Measurements from ENCODE around the gene CSMD2. TPM values are rescaled to one million over a fixed set of nuclear protein-coding genes. Genes with fewer than 3 reads are reported as not detected.

CSMD2 gene
- polyA plus RNA-seq, 1 of the 3 experiments (the other 2 are of a cell fraction): not detected

- H2AFZ ChIP-seq (ENCODE audit: low read depth): no peak overlapping the region
- H3K4me3 ChIP-seq (ENCODE audit: low read depth in 2 of 2, low read length in 1 of 2): no peak overlapping the region
- 30% methylated on average over 7 of the region's 7 CpGs for WGBS (ENCODE audit: low lambda C conversion rate)
- no peaks in the 10 kb centered on the region for H3K27me3 ChIP-seq (ENCODE audit: insufficient read depth)
- no peaks in the 10 kb centered on the region for H4K20me1 ChIP-seq (ENCODE audit: insufficient read depth)
- POLR2A ChIA-PET: no interaction called here
- H3K9me2 ChIP-seq: no peaks in the 10 kb centered on the region
- no peak overlapping the region for H3K27ac ChIP-seq (ENCODE audit: low read depth in 2 of 2, low read length in 1 of 2)
- no peak overlapping the region for H3K9ac ChIP-seq
- H3F3A ChIP-seq (replicated peaks; ENCODE audit: insufficient read depth): no peaks in the 10 kb centered on the region
- no peak overlapping the region for H3K4me2 ChIP-seq
- DNase-seq: no peak
- H3K36me3 ChIP-seq (replicated peaks in 1 of 2; ENCODE audit: control insufficient read depth in 1 of 2, insufficient read depth in 2 of 2, low read length in 1 of 2): no peaks in the 10 kb centered on the region
- no peaks in the 10 kb centered on the region for H3K9me3 ChIP-seq
- H3K4me1 ChIP-seq (ENCODE audit: control insufficient read depth in 1 of 2, insufficient read depth in 2 of 2, low read depth in 1 of 2, low read length in 1 of 2): no peaks in the 10 kb centered on the region
- CTCF ChIA-PET: interaction anchor here (0.7 kb wide), 1 partner anchor 77 kb away, joined by 3 read pairs; no protein-coding TSS in a partner anchor
- no peaks in the 10 kb centered on the region for H3K79me2 ChIP-seq (ENCODE audit: insufficient read depth)
- TF ChIP-seq, protein P1, sequence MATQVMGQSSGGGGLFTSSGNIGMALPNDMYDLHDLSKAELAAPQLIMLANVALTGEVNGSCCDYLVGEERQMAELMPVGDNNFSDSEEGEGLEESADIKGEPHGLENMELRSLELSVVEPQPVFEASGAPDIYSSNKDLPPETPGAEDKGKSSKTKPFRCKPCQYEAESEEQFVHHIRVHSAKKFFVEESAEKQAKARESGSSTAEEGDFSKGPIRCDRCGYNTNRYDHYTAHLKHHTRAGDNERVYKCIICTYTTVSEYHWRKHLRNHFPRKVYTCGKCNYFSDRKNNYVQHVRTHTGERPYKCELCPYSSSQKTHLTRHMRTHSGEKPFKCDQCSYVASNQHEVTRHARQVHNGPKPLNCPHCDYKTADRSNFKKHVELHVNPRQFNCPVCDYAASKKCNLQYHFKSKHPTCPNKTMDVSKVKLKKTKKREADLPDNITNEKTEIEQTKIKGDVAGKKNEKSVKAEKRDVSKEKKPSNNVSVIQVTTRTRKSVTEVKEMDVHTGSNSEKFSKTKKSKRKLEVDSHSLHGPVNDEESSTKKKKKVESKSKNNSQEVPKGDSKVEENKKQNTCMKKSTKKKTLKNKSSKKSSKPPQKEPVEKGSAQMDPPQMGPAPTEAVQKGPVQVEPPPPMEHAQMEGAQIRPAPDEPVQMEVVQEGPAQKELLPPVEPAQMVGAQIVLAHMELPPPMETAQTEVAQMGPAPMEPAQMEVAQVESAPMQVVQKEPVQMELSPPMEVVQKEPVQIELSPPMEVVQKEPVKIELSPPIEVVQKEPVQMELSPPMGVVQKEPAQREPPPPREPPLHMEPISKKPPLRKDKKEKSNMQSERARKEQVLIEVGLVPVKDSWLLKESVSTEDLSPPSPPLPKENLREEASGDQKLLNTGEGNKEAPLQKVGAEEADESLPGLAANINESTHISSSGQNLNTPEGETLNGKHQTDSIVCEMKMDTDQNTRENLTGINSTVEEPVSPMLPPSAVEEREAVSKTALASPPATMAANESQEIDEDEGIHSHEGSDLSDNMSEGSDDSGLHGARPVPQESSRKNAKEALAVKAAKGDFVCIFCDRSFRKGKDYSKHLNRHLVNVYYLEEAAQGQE (IDR thresholded peaks at IDR 0.05; ENCODE audit: low read depth, low read length): no peak
- TF ChIP-seq YY1 (IDR thresholded peaks at IDR 0.05; ENCODE audit: low read depth) (no peak), ZBTB33 (IDR thresholded peaks at IDR 0.05; ENCODE audit: borderline replicate concordance, low read depth) (no peak), SMC3 (IDR thresholded peaks at IDR 0.05; ENCODE audit: low read depth, low read length) (no peak), RAD21 (IDR thresholded peaks at IDR 0.05; ENCODE audit: low read length) (no peak), GABPA (IDR thresholded peaks at IDR 0.05; ENCODE audit: low read depth) (no peak)
These were observed 127.2 kb downstream of the CSMD2 start for GRCh38 chr1:34037856-34038255.

DNA sequence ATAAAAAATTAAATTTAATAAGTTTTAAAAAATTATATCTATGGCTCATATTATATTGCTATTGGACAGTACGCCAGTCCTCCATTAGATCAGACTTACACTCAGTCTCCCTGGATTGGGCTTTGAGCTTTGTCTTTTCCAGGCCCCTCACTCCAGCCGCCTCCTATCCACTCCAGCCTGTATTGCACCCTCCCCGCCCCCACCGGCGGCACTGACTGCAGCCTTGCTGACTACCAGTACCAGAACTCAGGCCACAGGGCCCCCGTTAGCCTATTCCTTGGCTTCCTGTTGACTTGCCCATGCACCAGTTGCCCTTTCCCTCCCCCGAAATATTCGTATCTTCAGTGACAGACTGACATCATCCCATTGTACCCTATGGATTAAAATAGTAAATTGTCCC lies 127.9 kb downstream of the CSMD2 start:
- Histone ChIP-seq H3K36me3 (replicated peaks in 1 of 2; ENCODE audit: control insufficient read depth in 1 of 2, insufficient read depth in 2 of 2, low read length in 1 of 2) (no peaks in the 10 kb centered on the region), H3K9ac (no peak overlapping the region), H3K9me2 (no peaks in the 10 kb centered on the region), H3K4me1 (ENCODE audit: control insufficient read depth in 1 of 2, insufficient read depth in 2 of 2, low read depth in 1 of 2, low read length in 1 of 2) (no peaks in the 10 kb centered on the region), H3K79me2 (ENCODE audit: insufficient read depth) (no peaks in the 10 kb centered on the region), H2AFZ (ENCODE audit: low read depth) (no peak overlapping the region), H3K4me2 (no peak overlapping the region), H4K20me1 (ENCODE audit: insufficient read depth) (no peaks in the 10 kb centered on the region), H3K27me3 (ENCODE audit: insufficient read depth) (no peaks in the 10 kb centered on the region), H3K27ac (ENCODE audit: low read depth in 2 of 2, low read length in 1 of 2) (no peak overlapping the region), H3K9me3 (no peaks in the 10 kb centered on the region), H3F3A (replicated peaks; ENCODE audit: insufficient read depth) (no peaks in the 10 kb centered on the region), H3K4me3 (ENCODE audit: low read depth in 2 of 2, low read length in 1 of 2) (no peak overlapping the region)
- WGBS (ENCODE audit: low lambda C conversion rate): 35% methylated on average over 8 of the region's 8 CpGs
- POLR2A ChIA-PET: no interaction called here
- CTCF ChIA-PET: interaction anchor here (0.7 kb wide), 1 partner anchor 77 kb away, joined by 3 read pairs; no protein-coding TSS in a partner anchor
- no peak for DNase-seq
- no peak for TF ChIP-seq MXI1 (IDR thresholded peaks at IDR 0.05; ENCODE audit: low read depth, low read length)
- TF ChIP-seq SIN3A (IDR thresholded peaks at IDR 0.05; ENCODE audit: borderline replicate concordance, low read depth, low read length): no peak
- TF ChIP-seq, protein P2, sequence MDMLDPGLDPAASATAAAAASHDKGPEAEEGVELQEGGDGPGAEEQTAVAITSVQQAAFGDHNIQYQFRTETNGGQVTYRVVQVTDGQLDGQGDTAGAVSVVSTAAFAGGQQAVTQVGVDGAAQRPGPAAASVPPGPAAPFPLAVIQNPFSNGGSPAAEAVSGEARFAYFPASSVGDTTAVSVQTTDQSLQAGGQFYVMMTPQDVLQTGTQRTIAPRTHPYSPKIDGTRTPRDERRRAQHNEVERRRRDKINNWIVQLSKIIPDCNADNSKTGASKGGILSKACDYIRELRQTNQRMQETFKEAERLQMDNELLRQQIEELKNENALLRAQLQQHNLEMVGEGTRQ (IDR thresholded peaks at IDR 0.05; ENCODE audit: borderline replicate concordance, low read depth, low read length): no peak
- TF ChIP-seq ELF1 (IDR thresholded peaks at IDR 0.05): no peak
- TF ChIP-seq RXRA (IDR thresholded peaks at IDR 0.05; ENCODE audit: borderline replicate concordance, low read depth): no peak
- TF ChIP-seq FOXJ3 (CRISPR knock-in tag; IDR thresholded peaks at IDR 0.05): no peak
- TF ChIP-seq GABPA (IDR thresholded peaks at IDR 0.05; ENCODE audit: low read depth): no peak
- no peak for TF ChIP-seq YY1 (IDR thresholded peaks at IDR 0.05; ENCODE audit: low read depth)
- TF ChIP-seq, protein P3, sequence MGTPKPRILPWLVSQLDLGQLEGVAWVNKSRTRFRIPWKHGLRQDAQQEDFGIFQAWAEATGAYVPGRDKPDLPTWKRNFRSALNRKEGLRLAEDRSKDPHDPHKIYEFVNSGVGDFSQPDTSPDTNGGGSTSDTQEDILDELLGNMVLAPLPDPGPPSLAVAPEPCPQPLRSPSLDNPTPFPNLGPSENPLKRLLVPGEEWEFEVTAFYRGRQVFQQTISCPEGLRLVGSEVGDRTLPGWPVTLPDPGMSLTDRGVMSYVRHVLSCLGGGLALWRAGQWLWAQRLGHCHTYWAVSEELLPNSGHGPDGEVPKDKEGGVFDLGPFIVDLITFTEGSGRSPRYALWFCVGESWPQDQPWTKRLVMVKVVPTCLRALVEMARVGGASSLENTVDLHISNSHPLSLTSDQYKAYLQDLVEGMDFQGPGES (IDR thresholded peaks at IDR 0.05; ENCODE audit: low read depth, low read length): no peak
- TF ChIP-seq RCOR1 (IDR thresholded peaks at IDR 0.05; ENCODE audit: low read length): no peak
- no peak for TF ChIP-seq ZBTB33 (IDR thresholded peaks at IDR 0.05; ENCODE audit: borderline replicate concordance, low read depth)
- TF ChIP-seq FOSL2 (IDR thresholded peaks at IDR 0.05; ENCODE audit: borderline replicate concordance, low read depth): no peak
- TF ChIP-seq TAF1 (IDR thresholded peaks at IDR 0.05; ENCODE audit: borderline replicate concordance, low read depth, low read length): no peak
- no peak for TF ChIP-seq FOXM1 (IDR thresholded peaks at IDR 0.05; ENCODE audit: low read depth)
- no peak for TF ChIP-seq NRF1 (IDR thresholded peaks at IDR 0.05; ENCODE audit: low read depth, low read length)
- no peak for TF ChIP-seq RAD21 (IDR thresholded peaks at IDR 0.05; ENCODE audit: low read length)
